Neuronal stem cell (in vitro differentiated cells): Measurements from ENCODE around the gene SLC17A9.
A peak's percentile ranks its signal among the peaks of the same experiment; 100 is the strongest.
"Not testable (repeated sequence)": the region's sequence is repeated elsewhere in the genome, so short reads cannot be mapped to it uniquely, and the experiment has no call there.

Experiments
- DNase-seq: peaks from one replicate; pipeline ENCODE4 v3.0.0-alpha.2; 2013; ENCODE audit warnings: low spot score
- H2AFZ ChIP-seq: one replicate; pipeline ENCODE4 v1.6.1; 2013; ENCODE audit warnings: mild to moderate bottlenecking, low read length, inconsistent platforms
- H2AK5ac ChIP-seq: 2 replicates; pipeline ENCODE4 v1.6.1; 2013; ENCODE audit warnings: low read depth, mild to moderate bottlenecking, inconsistent platforms, low read length, moderate library complexity, mixed read lengths
- H2BK120ac ChIP-seq: 2 replicates; pipeline ENCODE4 v1.6.1; 2013; ENCODE audit warnings: low read depth, mild to moderate bottlenecking, inconsistent platforms, low read length, moderate library complexity, mixed read lengths
- H2BK12ac ChIP-seq: one replicate; pipeline ENCODE4 v1.6.1; 2013; ENCODE audit warnings: low read length, inconsistent platforms
- H2BK15ac ChIP-seq: 2 replicates; pipeline ENCODE4 v1.6.1; 2013; ENCODE audit warnings: mild to moderate bottlenecking, low read length, inconsistent platforms, mixed read lengths
- H2BK5ac ChIP-seq: one replicate; pipeline ENCODE4 v1.6.1; 2013; ENCODE audit warnings: inconsistent platforms, mild to moderate bottlenecking, low read length, moderate library complexity
- H3K14ac ChIP-seq: one replicate; pipeline ENCODE4 v1.6.1; 2013; ENCODE audit warnings: low read length, inconsistent platforms
- H3K18ac ChIP-seq: 2 replicates; pipeline ENCODE4 v1.6.1; 2013; ENCODE audit warnings: low read length, inconsistent platforms
- H3K23ac ChIP-seq: 2 replicates; pipeline ENCODE4 v1.6.1; 2013; ENCODE audit warnings: low read depth, mild to moderate bottlenecking, mixed read lengths, low read length, inconsistent platforms; ENCODE audit not compliant: poor library complexity
- H3K27ac ChIP-seq: replicated peaks from 3 replicates; pipeline ENCODE4 v1.5.1; 2013; ENCODE audit warnings: low read length, inconsistent platforms
- H3K27me3 ChIP-seq, 3 experiments: 2 replicates each; pipeline ENCODE4 v1.6.1; 2013; ENCODE audit warnings: low read length in 3 of 3, mild to moderate bottlenecking in 2 of 3, inconsistent platforms in 1 of 3, low read depth in 1 of 3, mixed read lengths in 1 of 3, moderate library complexity in 1 of 3; ENCODE audit not compliant: control insufficient read depth in 3 of 3, insufficient read depth in 3 of 3
- H3K36me3 ChIP-seq, 2 donors: replicated peaks in 1 of 2; 2 replicates each; pipeline ENCODE4 v1.6.1; 2013; ENCODE audit warnings: low read length in 2 of 2; ENCODE audit not compliant: control insufficient read depth in 2 of 2, insufficient read depth in 2 of 2
- H3K4ac ChIP-seq: 2 replicates; pipeline ENCODE4 v1.6.1; 2013; ENCODE audit warnings: inconsistent platforms, mild to moderate bottlenecking, low read length, moderate library complexity
- H3K4me1 ChIP-seq, 2 donors: 1 replicate in 1 of 2; 2 replicates in 1 of 2; pipeline ENCODE4 v1.6.1; 2013; ENCODE audit warnings: low read length in 2 of 2, low read depth in 1 of 2; ENCODE audit not compliant: control insufficient read depth in 2 of 2, insufficient read depth in 1 of 2
- H3K4me2 ChIP-seq: one replicate; pipeline ENCODE4 v1.6.1; 2013; ENCODE audit warnings: mild to moderate bottlenecking, low read length, inconsistent platforms; ENCODE audit not compliant: insufficient read depth, poor library complexity, severe bottlenecking
- H3K4me3 ChIP-seq, 2 donors: 2 replicates each; pipeline ENCODE4 v1.5.1; 2013; ENCODE audit warnings: low read length in 2 of 2, mild to moderate bottlenecking in 2 of 2, inconsistent platforms in 1 of 2, moderate library complexity in 1 of 2
- H3K79me1 ChIP-seq: one replicate; pipeline ENCODE4 v1.6.1; 2013; ENCODE audit warnings: low read depth, mild to moderate bottlenecking, inconsistent platforms, low read length, moderate library complexity
- H3K9ac ChIP-seq: one replicate; pipeline ENCODE4 v1.6.1; 2013; ENCODE audit warnings: mild to moderate bottlenecking, low read depth, low read length, inconsistent platforms; ENCODE audit not compliant: poor library complexity
- H3K9me3 ChIP-seq, 2 donors: replicated peaks in 1 of 2; 2 replicates each; pipeline versions ENCODE3 to v1.6.1; 2013; ENCODE audit warnings: low read length in 2 of 2, mild to moderate bottlenecking in 2 of 2, inconsistent platforms in 1 of 2, low read depth in 1 of 2, mixed read lengths in 1 of 2, moderate library complexity in 1 of 2; ENCODE audit not compliant: control insufficient read depth in 2 of 2, insufficient read depth in 1 of 2
- H4K8ac ChIP-seq: one replicate; pipeline ENCODE4 v1.6.1; 2013; ENCODE audit warnings: low read depth, mild to moderate bottlenecking, inconsistent platforms, low read length, moderate library complexity
- H4K91ac ChIP-seq: one replicate; pipeline ENCODE4 v1.6.1; 2013; ENCODE audit warnings: low read length, low read depth, mild to moderate bottlenecking, inconsistent platforms; ENCODE audit not compliant: poor library complexity
- WGBS, 2 donors: extraction: QIAGEN DNeasy Blood & Tissue Kit; methylation state at CpG; one replicate each; pipeline ENCODE4 v1.1.7; 2013; ENCODE audit warnings: missing lambda C conversion rate in 2 of 2, mixed read lengths in 1 of 2; ENCODE audit not compliant: insufficient read length in 2 of 2, insufficient replicate concordance in 1 of 2; ENCODE audit errors: extremely low coverage in 2 of 2; 5-methylcytosine and 5-hydroxymethylcytosine counted together

The SLC17A9 gene

DNA sequence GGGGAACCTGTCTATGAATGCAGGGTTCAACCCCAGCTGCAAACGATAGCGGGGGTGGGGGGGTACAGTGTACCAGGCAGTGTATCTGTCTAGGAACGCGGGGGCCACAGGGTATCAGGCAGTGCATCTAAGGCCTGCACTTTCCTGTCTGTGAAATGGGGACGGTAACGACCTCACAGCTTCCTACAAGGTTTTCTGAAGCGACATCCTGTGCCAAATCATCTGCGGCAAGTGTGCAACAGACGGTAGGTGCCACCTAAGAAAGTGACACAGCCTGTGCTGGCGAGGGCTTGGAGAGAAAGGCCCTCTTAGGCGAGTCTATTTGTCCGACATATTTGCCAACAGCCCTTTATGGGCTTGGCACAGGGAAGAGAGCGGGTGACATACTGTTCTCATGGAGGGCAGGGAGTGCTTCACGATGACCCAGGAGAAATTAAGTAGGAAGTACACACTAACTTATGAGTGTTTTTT, 30.0 kb upstream of the SLC17A9 start:
- no peak overlapping the region for H3K9ac ChIP-seq
- H2BK120ac ChIP-seq = no peak overlapping the region
- H3K4me3 ChIP-seq = no peak overlapping the region
- no peak overlapping the region for H2AK5ac ChIP-seq
- no peak overlapping the region for H4K8ac ChIP-seq
- H3K4me2 ChIP-seq = no peak overlapping the region
- H4K91ac ChIP-seq = no peak overlapping the region
- no peak overlapping the region for H3K18ac ChIP-seq
- H2BK15ac ChIP-seq = no peak overlapping the region
- H3K79me1 ChIP-seq = peaks cover 2% of the 10 kb centered on the region
- H3K36me3 ChIP-seq = peaks cover 0 to 5% of the 10 kb centered on the region in 2 donors
- H3K9me3 ChIP-seq = no peaks in the 10 kb centered on the region
- no peak overlapping the region for H3K14ac ChIP-seq
- H2BK5ac ChIP-seq = no peak overlapping the region
- H3K23ac ChIP-seq = no peak overlapping the region
- H2BK12ac ChIP-seq = no peak overlapping the region
- no peaks in the 10 kb centered on the region for H3K27me3 ChIP-seq
- H3K4ac ChIP-seq = no peak overlapping the region
- DNase-seq = no peak
- H3K27ac ChIP-seq = no peak overlapping the region
- H2AFZ ChIP-seq = no peak overlapping the region
- no CpG with 5 or more reads among the region's 14 CpGs for WGBS, 2 donors
- peaks cover 14 to 50% of the 10 kb centered on the region in 2 donors for H3K4me1 ChIP-seq

DNA sequence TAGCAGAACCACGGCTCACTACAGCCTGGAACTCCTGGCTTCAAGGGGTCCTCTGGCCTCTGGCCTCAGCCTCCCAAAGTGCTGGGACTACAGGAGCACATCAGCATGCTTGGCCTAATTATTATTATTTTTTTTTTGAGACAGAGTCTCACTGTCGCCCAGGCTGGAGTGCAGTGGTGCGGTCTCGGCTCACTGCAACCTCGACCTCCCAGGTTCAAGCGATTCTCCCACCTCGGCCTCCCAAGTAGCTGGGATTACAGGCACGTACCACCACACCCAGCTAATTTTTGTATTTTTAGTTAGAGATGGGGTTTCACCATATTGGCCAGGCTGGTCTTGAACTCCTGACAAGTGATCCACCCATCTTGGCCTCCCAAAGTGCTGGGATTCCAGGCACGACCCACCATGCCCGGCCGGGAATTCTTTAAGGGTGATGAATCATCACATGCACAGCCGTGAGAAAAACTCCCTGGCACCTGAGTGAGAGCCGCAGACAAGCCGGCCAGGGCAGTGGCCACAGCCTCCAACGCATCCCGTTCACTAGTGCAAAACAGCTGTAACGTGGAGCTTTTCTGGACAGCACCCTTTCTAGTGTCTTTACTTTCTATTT, 29.3 kb upstream of the SLC17A9 start:
- not testable (repeated sequence) for H3K9me3 ChIP-seq, H3K27ac ChIP-seq, H4K91ac ChIP-seq, H3K23ac ChIP-seq, H4K8ac ChIP-seq, H3K4me3 ChIP-seq, H2BK5ac ChIP-seq, H3K14ac ChIP-seq, H2AK5ac ChIP-seq, H3K9ac ChIP-seq, H2BK120ac ChIP-seq, H2BK15ac ChIP-seq, H3K18ac ChIP-seq, H3K4ac ChIP-seq, H2AFZ ChIP-seq, H3K4me2 ChIP-seq, DNase-seq, H3K27me3 ChIP-seq, H3K79me1 ChIP-seq, H2BK12ac ChIP-seq
- H3K36me3 ChIP-seq = peaks cover 0 to 10% of the 10 kb centered on the region in 2 donors
- H3K4me1 ChIP-seq = peaks cover 14 to 44% of the 10 kb centered on the region in 2 donors
- WGBS, 2 donors = no CpG with 5 or more reads among the region's 17 CpGs

DNA sequence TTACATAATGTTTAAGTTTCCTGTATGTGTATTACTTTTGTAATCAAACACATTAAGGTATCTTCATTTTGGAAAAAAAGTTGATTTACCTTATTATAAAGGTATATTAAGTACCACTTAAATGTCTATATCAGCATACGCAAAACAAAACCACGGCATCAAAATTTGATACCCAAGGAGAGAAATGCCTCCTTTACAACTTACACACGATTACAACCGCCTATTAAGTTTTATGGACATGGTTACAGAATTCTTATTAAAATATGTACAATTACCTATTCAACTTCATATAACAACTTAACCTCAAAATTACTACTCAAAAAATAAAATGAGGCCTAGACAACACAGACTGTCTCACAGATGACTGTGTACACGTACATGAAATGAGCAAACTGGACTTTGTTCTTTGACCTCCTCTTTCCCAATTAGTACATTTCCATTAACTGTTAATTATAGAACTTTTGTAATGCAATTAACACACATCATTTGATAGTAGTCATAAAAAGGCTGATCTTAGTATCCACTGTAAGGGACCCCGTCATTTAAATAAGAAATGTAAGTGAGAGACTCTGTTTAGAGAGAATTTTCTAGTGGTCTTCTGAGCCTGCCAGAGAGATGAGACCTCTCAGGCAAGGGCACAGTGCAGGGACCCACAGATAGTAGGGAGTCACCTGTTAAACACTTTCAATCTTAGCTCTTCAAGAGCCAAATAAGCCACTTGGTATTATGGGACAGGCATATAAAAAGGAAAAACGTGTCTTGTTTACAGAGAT, 28.7 kb upstream of the SLC17A9 start:
- H4K8ac ChIP-seq = no peak overlapping the region
- no peak overlapping the region for H3K4ac ChIP-seq
- no peak overlapping the region for H3K18ac ChIP-seq
- H3K4me3 ChIP-seq = no peak overlapping the region
- H3K4me2 ChIP-seq = no peak overlapping the region
- H3K27ac ChIP-seq = no peak overlapping the region
- H2AFZ ChIP-seq = no peak overlapping the region
- peaks cover 0 to 15% of the 10 kb centered on the region in 2 donors for H3K36me3 ChIP-seq
- no peaks in the 10 kb centered on the region for H3K27me3 ChIP-seq
- H2BK15ac ChIP-seq = no peak overlapping the region
- peaks cover 14 to 38% of the 10 kb centered on the region in 2 donors for H3K4me1 ChIP-seq
- H3K14ac ChIP-seq = no peak overlapping the region
- DNase-seq = no peak
- H2AK5ac ChIP-seq = no peak overlapping the region
- no peak overlapping the region for H2BK12ac ChIP-seq
- no CpG with 5 or more reads among the region's 7 CpGs for WGBS, 2 donors
- no peak overlapping the region for H3K9ac ChIP-seq
- peaks cover 2% of the 10 kb centered on the region for H3K79me1 ChIP-seq
- no peak overlapping the region for H3K23ac ChIP-seq
- no peak overlapping the region for H4K91ac ChIP-seq
- no peak overlapping the region for H2BK5ac ChIP-seq
- H3K9me3 ChIP-seq = no peaks in the 10 kb centered on the region
- H2BK120ac ChIP-seq = no peak overlapping the region

DNA sequence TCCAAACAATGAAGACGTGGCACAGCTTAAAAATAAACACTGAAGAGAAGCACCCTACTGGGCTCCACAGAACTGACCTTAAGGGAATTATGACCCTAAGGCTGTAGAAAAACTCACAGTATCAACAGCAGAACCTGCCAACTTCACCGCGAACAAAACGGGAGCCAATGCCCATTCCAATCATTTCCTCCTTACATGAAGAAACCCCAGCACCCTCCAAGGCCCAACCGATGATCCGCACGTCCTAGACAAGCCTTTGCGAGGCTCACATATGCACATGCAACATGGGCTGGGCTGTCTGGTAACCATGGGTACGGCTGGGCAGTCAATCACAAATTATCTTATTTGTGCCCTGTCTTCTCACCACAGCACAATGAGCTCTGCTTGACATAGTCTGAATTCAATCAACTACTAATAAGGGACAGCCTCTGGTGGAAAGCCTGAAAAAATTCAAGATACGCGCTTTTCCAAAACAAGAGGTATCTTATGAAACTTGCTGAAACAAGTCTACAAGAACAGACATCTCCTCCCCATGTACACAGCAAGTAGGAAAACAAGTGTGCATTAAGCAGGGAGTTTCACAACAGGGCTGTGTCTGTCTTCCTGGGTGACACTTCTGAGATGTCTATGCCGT, 27.9 kb upstream of the SLC17A9 start:
- H3K4me2 ChIP-seq = peak overlapping the region; percentile 39
- no peak overlapping the region for H2BK120ac ChIP-seq
- peaks cover 0 to 16% of the 10 kb centered on the region in 2 donors for H3K36me3 ChIP-seq
- no peak overlapping the region for H3K27ac ChIP-seq
- H3K27me3 ChIP-seq = no peaks in the 10 kb centered on the region
- H4K91ac ChIP-seq = no peak overlapping the region
- H3K9me3 ChIP-seq = no peaks in the 10 kb centered on the region
- no peak overlapping the region for H3K4ac ChIP-seq
- H3K79me1 ChIP-seq = peaks cover 2% of the 10 kb centered on the region
- H3K9ac ChIP-seq = no peak overlapping the region
- H2BK5ac ChIP-seq = no peak overlapping the region
- no peak overlapping the region for H2AK5ac ChIP-seq
- H3K4me1 ChIP-seq = peaks cover 14 to 38% of the 10 kb centered on the region in 2 donors
- no peak overlapping the region for H2AFZ ChIP-seq
- no peak for DNase-seq
- peak overlapping the region in 1 of 2 donors; percentile 93 for H3K4me3 ChIP-seq
- no peak overlapping the region for H3K14ac ChIP-seq
- WGBS, 2 donors = no CpG with 5 or more reads among the region's 12 CpGs
- H2BK15ac ChIP-seq = no peak overlapping the region
- H3K18ac ChIP-seq = no peak overlapping the region
- no peak overlapping the region for H3K23ac ChIP-seq
- H4K8ac ChIP-seq = no peak overlapping the region
- H2BK12ac ChIP-seq = no peak overlapping the region
